B cell (primary cell): ENCODE measurements around the gene RTN4IP1. TPM values are rescaled to one million over a fixed set of nuclear protein-coding genes. Genes with fewer than 3 reads are reported as not detected.

ENCODE experiments used
- ATAC-seq: fragments of 200-7000 bp; cut with Tn5 transposase; one replicate; pipeline ENCODE4 v1.10.0; 2021; ENCODE audit warnings: low read depth, mild to moderate bottlenecking, moderate number of reproducible peaks, moderate library complexity
- CTCF ChIA-PET: fragments of 350-600 bp; sonication (Branson Sonifier 250); formaldehyde crosslinking; loops from one replicate; lab custom pipeline; 2021; ENCODE audit warnings: antibody characterized with exemption, inconsistent platforms; lab: Charles Lee
- POLR2A ChIA-PET: fragments of 350-600 bp; sonication (Branson Sonifier 250); formaldehyde crosslinking; loops from one replicate; lab custom pipeline; 2021; ENCODE audit warnings: antibody characterized with exemption; lab: Charles Lee
- DNase-seq: peaks from one replicate; pipeline ENCODE4 v3.0.0; 2013
- H2AFZ ChIP-seq: 2 replicates; pipeline ENCODE4 v1.6.1; 2012; ENCODE audit warnings: mild to moderate bottlenecking, low read depth, low read length; ENCODE audit not compliant: insufficient read depth, poor library complexity, severe bottlenecking
- H3K27ac ChIP-seq, 2 donors: 1 replicate in 1 of 2; 2 replicates in 1 of 2; pipeline ENCODE4 v1.5.1; 2012 to 2013; ENCODE audit warnings: low read length in 2 of 2, mild to moderate bottlenecking in 2 of 2, moderate library complexity in 1 of 2
- H3K27me3 ChIP-seq, 4 experiments: fragments of 200-600 bp in 1 of 4; sonication (generic) in 1 of 4; replicated peaks in 1 of 4; 1 replicate in 2 of 4; 2 replicates in 2 of 4; pipeline versions ENCODE4 v1.6.1 to v1.7.0; 2013 to 2016; ENCODE audit warnings: low read length in 3 of 4, mild to moderate bottlenecking in 2 of 4, mixed read lengths in 1 of 4, moderate library complexity in 1 of 4; ENCODE audit not compliant: insufficient read depth in 4 of 4, control insufficient read depth in 3 of 4; ENCODE audit errors: control extremely low read depth in 1 of 4
- H3K36me3 ChIP-seq, 2 experiments: replicated peaks in 1 of 2; 1 replicate in 1 of 2; 2 replicates in 1 of 2; pipeline versions ENCODE4 v1.6.1 to v1.7.1; 2013; ENCODE audit warnings: low read length in 1 of 2; ENCODE audit not compliant: insufficient read depth in 2 of 2, control insufficient read depth in 1 of 2; ENCODE audit errors: control extremely low read depth in 1 of 2, extremely low read depth in 1 of 2
- H3K4me1 ChIP-seq, 2 donors: fragments of 200-600 bp in 1 of 2; sonication (generic) in 1 of 2; 1 replicate in 1 of 2; 2 replicates in 1 of 2; pipeline versions ENCODE4 v1.5.1 to v1.6.1; 2013 to 2017; ENCODE audit warnings: low read length in 2 of 2; ENCODE audit not compliant: control insufficient read depth in 2 of 2, insufficient read depth in 2 of 2
- H3K4me2 ChIP-seq: replicated peaks from 2 replicates; pipeline ENCODE3; 2012; ENCODE audit warnings: mild to moderate bottlenecking, low read depth, low read length; ENCODE audit not compliant: poor library complexity, severe bottlenecking
- H3K4me3 ChIP-seq, 5 experiments: fragments of 200-600 bp in 1 of 5; sonication (generic) in 1 of 5; 1 replicate in 3 of 5; 2 replicates in 2 of 5; pipeline versions ENCODE4 v1.5.1 to v1.7.0; 2011 to 2016; ENCODE audit warnings: low read length in 4 of 5, mild to moderate bottlenecking in 4 of 5, low read depth in 2 of 5, control low read depth in 1 of 5, moderate library complexity in 1 of 5; ENCODE audit not compliant: insufficient read depth in 1 of 5; ENCODE audit errors: control extremely low read depth in 1 of 5, extremely low read depth in 1 of 5
- H3K79me2 ChIP-seq: fragments of 200-600 bp; sonication (generic); one replicate; pipeline ENCODE4 v1.6.0; 2016; ENCODE audit warnings: low read length; ENCODE audit not compliant: control insufficient read depth, insufficient read depth
- H3K9ac ChIP-seq: fragments of 200-600 bp; sonication (generic); 2 replicates; pipeline ENCODE4 v1.6.1; 2017; ENCODE audit warnings: mild to moderate bottlenecking, low read length, moderate library complexity
- H3K9me3 ChIP-seq, 3 donors: one replicate each; pipeline versions ENCODE4 v1.6.1 to v1.7.1; 2013; ENCODE audit warnings: low read length in 2 of 3; ENCODE audit not compliant: control insufficient read depth in 2 of 3, insufficient read depth in 1 of 3; ENCODE audit errors: control extremely low read depth in 1 of 3
- H4K20me1 ChIP-seq: 2 replicates; pipeline ENCODE4 v1.6.0; 2012; ENCODE audit warnings: mild to moderate bottlenecking, low read length; ENCODE audit not compliant: insufficient read depth, control insufficient read depth, poor library complexity, severe bottlenecking
- H3K27ac Mint-ChIP-seq: one replicate; pipeline ENCODE4 v1.8.0; 2021; ENCODE audit warnings: mixed read lengths
- H3K27me3 Mint-ChIP-seq: one replicate; pipeline ENCODE4 v1.8.0; 2021; ENCODE audit warnings: mixed read lengths
- H3K4me1 Mint-ChIP-seq: one replicate; pipeline ENCODE4 v1.8.0; 2021; ENCODE audit warnings: mixed read lengths
- H3K4me3 Mint-ChIP-seq: one replicate; pipeline ENCODE4 v1.8.0; 2021; ENCODE audit warnings: mixed read lengths
- H3K9me3 Mint-ChIP-seq: one replicate; pipeline ENCODE4 v1.8.0; 2022; ENCODE audit warnings: mixed read lengths; ENCODE audit not compliant: insufficient read depth
- EZH2 ChIP-seq: IDR thresholded peaks from 2 replicates; pipeline ENCODE4 v1.6.1; 2012; ENCODE audit warnings: borderline replicate concordance, low read depth, mild to moderate bottlenecking, moderate library complexity, low read length; ENCODE audit not compliant: insufficient read depth, poor library complexity, severe bottlenecking
- WGBS: methylation state at CpG from one replicate; pipeline ENCODE4 v1.1.5; 2013; ENCODE audit warnings: missing lambda C conversion rate; ENCODE audit not compliant: insufficient coverage; 5-methylcytosine and 5-hydroxymethylcytosine counted together
- intact Hi-C: fragments of 100-400 bp; cut with micrococcal nuclease; formaldehyde crosslinking; loops from one replicate; pipeline ENCODE4 v1.10.0; 2022
- polyA plus RNA-seq: library from polyadenylated mRNA; depleted of rRNA; stranded (reverse); fragments of >200 nt; gene quantifications from 2 replicates; pipeline ENCODE4 v1.2.3, GENCODE V29; 2012
- total RNA-seq, 2 donors: library from RNA; stranded (reverse); fragments of 120-200 nt in 1 of 2; gene quantifications; 1 replicate in 1 of 2; 2 replicates in 1 of 2; pipeline versions ENCODE4 v1.2.3 to v1.2.4, GENCODE V29; 2013 to 2022
- TF ChIP-seq, protein P1 (sequence below): fragments of 200-600 bp; IDR thresholded peaks from one replicate; pipeline ENCODE4 v1.8.0; 2022; ENCODE audit warnings: antibody characterized with exemption, mild to moderate bottlenecking

RTN4IP1 gene
- total and polyA plus RNA-seq, 2 donors (not counting 1 experiment from before 2014, with no cell fraction given), result 9.4 to 12.1 TPM

DNA sequence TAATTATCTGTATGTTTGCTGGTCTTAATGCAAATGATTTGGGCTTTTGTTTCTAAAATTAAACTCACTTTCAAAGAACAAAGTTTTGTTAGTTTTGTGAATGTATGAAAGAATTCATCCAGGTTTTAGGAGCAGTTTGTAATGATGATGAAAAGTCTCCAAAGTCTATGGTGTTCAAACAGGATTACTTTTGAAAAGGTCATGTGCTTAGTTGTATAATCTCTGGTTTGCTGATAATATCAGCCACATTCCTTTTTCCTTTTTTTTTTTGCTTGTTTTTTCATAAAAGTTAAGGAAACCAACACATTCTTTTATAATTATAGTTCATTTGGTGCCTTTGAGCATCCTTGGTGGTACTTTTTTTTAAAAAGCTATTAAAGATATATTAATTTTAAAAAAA, 88.9 kb downstream of the RTN4IP1 start:
- peaks cover 59% of the 10 kb centered on the region for H3K4me1 Mint-ChIP-seq
- peaks cover 41% of the 10 kb centered on the region for H3K79me2 ChIP-seq

DNA sequence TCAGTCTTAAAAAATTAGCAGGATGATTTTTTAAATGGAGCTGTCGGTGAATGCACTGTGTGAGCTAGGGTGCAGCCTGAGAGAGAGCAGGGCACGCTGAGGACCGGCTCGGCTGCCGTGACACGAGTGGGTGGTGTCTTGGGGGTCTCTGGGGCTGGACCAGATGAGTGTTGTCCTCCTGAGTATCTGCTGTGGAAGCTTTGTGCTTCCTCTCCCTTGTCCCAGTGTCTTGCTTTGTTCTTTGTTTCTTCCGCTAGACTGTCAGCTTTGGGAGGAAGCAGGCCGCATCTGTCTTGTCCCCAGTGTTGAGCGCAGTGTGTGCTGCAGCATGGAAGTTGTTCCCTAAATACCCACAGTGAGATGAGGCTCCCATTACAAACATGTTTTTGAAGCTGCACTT, 89.4 kb downstream of the RTN4IP1 start:
- ATAC-seq, result no peak
- Histone ChIP-seq H3K79me2 (peaks cover 41% of the 10 kb centered on the region), H3K36me3 (peaks cover 23 to 51% of the 10 kb centered on the region in 2 experiments), H4K20me1 (no peaks in the 10 kb centered on the region), H2AFZ (no peak overlapping the region), H3K4me2 (peak overlapping the region; percentile 24), H3K4me3 (no peak overlapping the region), H3K27me3 (no peaks in the 10 kb centered on the region), H3K27ac (peak overlapping the region in 1 of 2 donors; percentile 48), H3K4me1 (peaks cover 37% of the 10 kb centered on the region in 2 donors), H3K9me3 (no peaks in the 10 kb centered on the region), H3K9ac (no peak overlapping the region)
- TF ChIP-seq, protein P1, sequence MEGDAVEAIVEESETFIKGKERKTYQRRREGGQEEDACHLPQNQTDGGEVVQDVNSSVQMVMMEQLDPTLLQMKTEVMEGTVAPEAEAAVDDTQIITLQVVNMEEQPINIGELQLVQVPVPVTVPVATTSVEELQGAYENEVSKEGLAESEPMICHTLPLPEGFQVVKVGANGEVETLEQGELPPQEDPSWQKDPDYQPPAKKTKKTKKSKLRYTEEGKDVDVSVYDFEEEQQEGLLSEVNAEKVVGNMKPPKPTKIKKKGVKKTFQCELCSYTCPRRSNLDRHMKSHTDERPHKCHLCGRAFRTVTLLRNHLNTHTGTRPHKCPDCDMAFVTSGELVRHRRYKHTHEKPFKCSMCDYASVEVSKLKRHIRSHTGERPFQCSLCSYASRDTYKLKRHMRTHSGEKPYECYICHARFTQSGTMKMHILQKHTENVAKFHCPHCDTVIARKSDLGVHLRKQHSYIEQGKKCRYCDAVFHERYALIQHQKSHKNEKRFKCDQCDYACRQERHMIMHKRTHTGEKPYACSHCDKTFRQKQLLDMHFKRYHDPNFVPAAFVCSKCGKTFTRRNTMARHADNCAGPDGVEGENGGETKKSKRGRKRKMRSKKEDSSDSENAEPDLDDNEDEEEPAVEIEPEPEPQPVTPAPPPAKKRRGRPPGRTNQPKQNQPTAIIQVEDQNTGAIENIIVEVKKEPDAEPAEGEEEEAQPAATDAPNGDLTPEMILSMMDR, result no peak
- TF ChIP-seq EZH2, result no peak
- ChIA-PET CTCF (interaction anchor here (0.8 to 5.5 kb wide), 9 partner anchors 14 to 91 kb away, joined by 3 to 35 read pairs (median 5); no protein-coding TSS in a partner anchor), POLR2A (interaction anchor here (0.9 to 1.4 kb wide), 2 partner anchors 23 to 28 kb away, joined by 5 to 9 read pairs; no protein-coding TSS in a partner anchor)
- Mint-ChIP-seq H3K4me1 (peaks cover 55% of the 10 kb centered on the region), H3K4me3 (peak overlapping the region; percentile 20), H3K9me3 (no peaks in the 10 kb centered on the region), H3K27me3 (no peaks in the 10 kb centered on the region), H3K27ac (peak overlapping the region; percentile 82)
- intact Hi-C loops, result no loop called here
- 51% methylated on average over 9 of the region's 9 CpGs for WGBS
- DNase-seq, result no peak

More for the DNA sequence above, 88.9 kb downstream of the RTN4IP1 start:
- Histone ChIP-seq H3K36me3 (peaks cover 21 to 52% of the 10 kb centered on the region in 2 experiments), H3K9me3 (no peaks in the 10 kb centered on the region), H3K4me1 (peaks cover 39% of the 10 kb centered on the region in 2 donors), H3K4me2 (peak overlapping the region; percentile 24), H3K27ac (peak overlapping the region in 1 of 2 donors; percentile 48), H3K9ac (no peak overlapping the region), H2AFZ (no peak overlapping the region), H3K27me3 (no peaks in the 10 kb centered on the region), H4K20me1 (no peaks in the 10 kb centered on the region), H3K4me3 (no peak overlapping the region)
- TF ChIP-seq EZH2, result no peak
- TF ChIP-seq, protein P1, result no peak
- CTCF ChIA-PET, result interaction anchor here (0.9 to 5.5 kb wide), 7 partner anchors 14 to 28 kb away, joined by 3 to 35 read pairs (median 8); no protein-coding TSS in a partner anchor
- POLR2A ChIA-PET, result interaction anchor here (0.9 to 1.4 kb wide), 2 partner anchors 24 to 28 kb away, joined by 5 to 9 read pairs; no protein-coding TSS in a partner anchor
- DNase-seq (no peak), ATAC-seq (no peak)
- peak overlapping the region; percentile 82 for H3K27ac Mint-ChIP-seq
- H3K27me3 Mint-ChIP-seq, result no peaks in the 10 kb centered on the region
- no peak overlapping the region for H3K4me3 Mint-ChIP-seq
- intact Hi-C loops, result no loop called here
- H3K9me3 Mint-ChIP-seq, result no peaks in the 10 kb centered on the region
